B cell (primary cell): ENCODE data around the gene BABAM2. TPM values are rescaled to one million over a fixed set of nuclear protein-coding genes. Genes with fewer than 3 reads are reported as not detected.

Source experiments
- ATAC-seq: fragments of 200-7000 bp; cut with Tn5 transposase; one replicate; pipeline ENCODE4 v1.10.0; 2021; ENCODE audit warnings: low read depth, mild to moderate bottlenecking, moderate number of reproducible peaks, moderate library complexity
- CTCF ChIA-PET: fragments of 350-600 bp; sonication (Branson Sonifier 250); formaldehyde crosslinking; loops from one replicate; lab custom pipeline; 2021; ENCODE audit warnings: antibody characterized with exemption, inconsistent platforms; lab: Charles Lee
- POLR2A ChIA-PET: fragments of 350-600 bp; sonication (Branson Sonifier 250); formaldehyde crosslinking; loops from one replicate; lab custom pipeline; 2021; ENCODE audit warnings: antibody characterized with exemption; lab: Charles Lee
- DNase-seq: peaks from one replicate; pipeline ENCODE4 v3.0.0; 2013
- H2AFZ ChIP-seq: 2 replicates; pipeline ENCODE4 v1.6.1; 2012; ENCODE audit warnings: mild to moderate bottlenecking, low read depth, low read length; ENCODE audit not compliant: insufficient read depth, poor library complexity, severe bottlenecking
- H3K27ac ChIP-seq, 2 donors: 1 replicate in 1 of 2; 2 replicates in 1 of 2; pipeline ENCODE4 v1.5.1; 2012 to 2013; ENCODE audit warnings: low read length in 2 of 2, mild to moderate bottlenecking in 2 of 2, moderate library complexity in 1 of 2
- H3K27me3 ChIP-seq, 4 experiments: fragments of 200-600 bp in 1 of 4; sonication (generic) in 1 of 4; replicated peaks in 1 of 4; 1 replicate in 2 of 4; 2 replicates in 2 of 4; pipeline versions ENCODE4 v1.6.1 to v1.7.0; 2013 to 2016; ENCODE audit warnings: low read length in 3 of 4, mild to moderate bottlenecking in 2 of 4, mixed read lengths in 1 of 4, moderate library complexity in 1 of 4; ENCODE audit not compliant: insufficient read depth in 4 of 4, control insufficient read depth in 3 of 4; ENCODE audit errors: control extremely low read depth in 1 of 4
- H3K36me3 ChIP-seq, 2 experiments: replicated peaks in 1 of 2; 1 replicate in 1 of 2; 2 replicates in 1 of 2; pipeline versions ENCODE4 v1.6.1 to v1.7.1; 2013; ENCODE audit warnings: low read length in 1 of 2; ENCODE audit not compliant: insufficient read depth in 2 of 2, control insufficient read depth in 1 of 2; ENCODE audit errors: control extremely low read depth in 1 of 2, extremely low read depth in 1 of 2
- H3K4me1 ChIP-seq, 2 donors: fragments of 200-600 bp in 1 of 2; sonication (generic) in 1 of 2; 1 replicate in 1 of 2; 2 replicates in 1 of 2; pipeline versions ENCODE4 v1.5.1 to v1.6.1; 2013 to 2017; ENCODE audit warnings: low read length in 2 of 2; ENCODE audit not compliant: control insufficient read depth in 2 of 2, insufficient read depth in 2 of 2
- H3K4me2 ChIP-seq: replicated peaks from 2 replicates; pipeline ENCODE3; 2012; ENCODE audit warnings: mild to moderate bottlenecking, low read depth, low read length; ENCODE audit not compliant: poor library complexity, severe bottlenecking
- H3K4me3 ChIP-seq, 5 experiments: fragments of 200-600 bp in 1 of 5; sonication (generic) in 1 of 5; 1 replicate in 3 of 5; 2 replicates in 2 of 5; pipeline versions ENCODE4 v1.5.1 to v1.7.0; 2011 to 2016; ENCODE audit warnings: low read length in 4 of 5, mild to moderate bottlenecking in 4 of 5, low read depth in 2 of 5, control low read depth in 1 of 5, moderate library complexity in 1 of 5; ENCODE audit not compliant: insufficient read depth in 1 of 5; ENCODE audit errors: control extremely low read depth in 1 of 5, extremely low read depth in 1 of 5
- H3K79me2 ChIP-seq: fragments of 200-600 bp; sonication (generic); one replicate; pipeline ENCODE4 v1.6.0; 2016; ENCODE audit warnings: low read length; ENCODE audit not compliant: control insufficient read depth, insufficient read depth
- H3K9ac ChIP-seq: fragments of 200-600 bp; sonication (generic); 2 replicates; pipeline ENCODE4 v1.6.1; 2017; ENCODE audit warnings: mild to moderate bottlenecking, low read length, moderate library complexity
- H3K9me3 ChIP-seq, 3 donors: one replicate each; pipeline versions ENCODE4 v1.6.1 to v1.7.1; 2013; ENCODE audit warnings: low read length in 2 of 3; ENCODE audit not compliant: control insufficient read depth in 2 of 3, insufficient read depth in 1 of 3; ENCODE audit errors: control extremely low read depth in 1 of 3
- H4K20me1 ChIP-seq: 2 replicates; pipeline ENCODE4 v1.6.0; 2012; ENCODE audit warnings: mild to moderate bottlenecking, low read length; ENCODE audit not compliant: insufficient read depth, control insufficient read depth, poor library complexity, severe bottlenecking
- H3K27ac Mint-ChIP-seq: one replicate; pipeline ENCODE4 v1.8.0; 2021; ENCODE audit warnings: mixed read lengths
- H3K27me3 Mint-ChIP-seq: one replicate; pipeline ENCODE4 v1.8.0; 2021; ENCODE audit warnings: mixed read lengths
- H3K4me1 Mint-ChIP-seq: one replicate; pipeline ENCODE4 v1.8.0; 2021; ENCODE audit warnings: mixed read lengths
- H3K4me3 Mint-ChIP-seq: one replicate; pipeline ENCODE4 v1.8.0; 2021; ENCODE audit warnings: mixed read lengths
- H3K9me3 Mint-ChIP-seq: one replicate; pipeline ENCODE4 v1.8.0; 2022; ENCODE audit warnings: mixed read lengths; ENCODE audit not compliant: insufficient read depth
- CTCF ChIP-seq: fragments of 200-600 bp; IDR thresholded peaks from one replicate; pipeline ENCODE4 v1.8.0; 2022; ENCODE audit warnings: antibody characterized with exemption, mild to moderate bottlenecking
- EZH2 ChIP-seq: IDR thresholded peaks from 2 replicates; pipeline ENCODE4 v1.6.1; 2012; ENCODE audit warnings: borderline replicate concordance, low read depth, mild to moderate bottlenecking, moderate library complexity, low read length; ENCODE audit not compliant: insufficient read depth, poor library complexity, severe bottlenecking
- WGBS: methylation state at CpG from one replicate; pipeline ENCODE4 v1.1.5; 2013; ENCODE audit warnings: missing lambda C conversion rate; ENCODE audit not compliant: insufficient coverage; 5-methylcytosine and 5-hydroxymethylcytosine counted together
- intact Hi-C: fragments of 100-400 bp; cut with micrococcal nuclease; formaldehyde crosslinking; loops from one replicate; pipeline ENCODE4 v1.10.0; 2022
- polyA plus RNA-seq: library from polyadenylated mRNA; depleted of rRNA; stranded (reverse); fragments of >200 nt; gene quantifications from 2 replicates; pipeline ENCODE4 v1.2.3, GENCODE V29; 2012
- total RNA-seq, 2 donors: library from RNA; stranded (reverse); fragments of 120-200 nt in 1 of 2; gene quantifications; 1 replicate in 1 of 2; 2 replicates in 1 of 2; pipeline versions ENCODE4 v1.2.3 to v1.2.4, GENCODE V29; 2013 to 2022

Gene BABAM2
- total and polyA plus RNA-seq, 2 donors (not counting 1 experiment from before 2014, with no cell fraction given) = 22.3 to 69.6 TPM

GRCh38 chr2:28363686-28364280 is 473.3 kb downstream of the BABAM2 start:
- peaks cover 0 to 7% (median 0%) of the 10 kb centered on the region in 4 experiments for H3K27me3 ChIP-seq
- H4K20me1 ChIP-seq = no peaks in the 10 kb centered on the region
- TF ChIP-seq EZH2 (no peak), CTCF (no peak)
- H2AFZ ChIP-seq = no peak overlapping the region
- H3K9me3 ChIP-seq = peaks cover 0 to 6% (median 0%) of the 10 kb centered on the region in 3 donors
- ChIA-PET CTCF (interaction anchor here (0.6 kb wide), 1 partner anchor 1782 kb away, joined by 3 read pairs; no protein-coding TSS in a partner anchor), POLR2A (no interaction called here)
- Mint-ChIP-seq H3K27ac (no peak overlapping the region), H3K4me3 (no peak overlapping the region), H3K9me3 (no peaks in the 10 kb centered on the region), H3K27me3 (peaks cover 18% of the 10 kb centered on the region), H3K4me1 (peaks cover 30% of the 10 kb centered on the region)
- no peak overlapping the region for H3K4me2 ChIP-seq
- no peak overlapping the region for H3K9ac ChIP-seq
- no peak for ATAC-seq
- H3K36me3 ChIP-seq = no peaks in the 10 kb centered on the region
- no peak overlapping the region for H3K27ac ChIP-seq
- H3K4me1 ChIP-seq = peaks cover 15 to 28% of the 10 kb centered on the region in 2 donors
- intact Hi-C loops = no loop called here
- no peaks in the 10 kb centered on the region for H3K79me2 ChIP-seq
- WGBS = 91% methylated on average over 8 of the region's 11 CpGs
- H3K4me3 ChIP-seq = no peak overlapping the region
- DNase-seq = no peak

- Histone ChIP-seq H3K9me3 (peaks cover 0 to 5% (median 0%) of the 10 kb centered on the region in 3 donors), H3K4me1 (peaks cover 8 to 20% of the 10 kb centered on the region in 2 donors), H3K9ac (no peak overlapping the region), H3K27ac (no peak overlapping the region), H3K36me3 (no peaks in the 10 kb centered on the region), H3K4me3 (no peak overlapping the region), H3K79me2 (no peaks in the 10 kb centered on the region), H2AFZ (no peak overlapping the region), H4K20me1 (no peaks in the 10 kb centered on the region), H3K27me3 (peaks cover 0 to 6% (median 0%) of the 10 kb centered on the region in 4 experiments), H3K4me2 (no peak overlapping the region)
- ChIA-PET CTCF (interaction anchor here (0.6 kb wide), 1 partner anchor 440 kb away, joined by 3 read pairs; no protein-coding TSS in a partner anchor), POLR2A (no interaction called here)
- Mint-ChIP-seq H3K4me3 (no peak overlapping the region), H3K4me1 (peaks cover 22% of the 10 kb centered on the region), H3K27ac (no peak overlapping the region), H3K27me3 (peaks cover 21% of the 10 kb centered on the region), H3K9me3 (no peaks in the 10 kb centered on the region)
- WGBS = 89% methylated on average over 3 of the region's 3 CpGs
- ATAC-seq (no peak), DNase-seq (no peak)
- TF ChIP-seq CTCF (no peak), EZH2 (no peak)
- intact Hi-C loops = no loop called here
These were observed 474.1 kb downstream of the BABAM2 start for GRCh38 chr2:28364610-28365009.
